Stimulated activated CD4-positive, alpha-beta T cell treated with anti-CD3 and anti-CD28 coated beads, TNF-alpha, amount 100 ng/mL, for 4 hours (primary cell): Measurements from ENCODE around the gene CAMK2N1.
"Not testable (repeated sequence)": the region's sequence is repeated elsewhere in the genome, so short reads cannot be mapped to it uniquely, and the experiment has no call there.

Experiments
- DNase-seq, 3 experiments: peaks; one replicate each; pipeline ENCODE4 v3.0.0-alpha.2; 2020; ENCODE audit warnings: low read depth in 3 of 3

The CAMK2N1 gene

GRCh38 chr1:20496725-20497383, 10.8 kb upstream of the CAMK2N1 start:
- not testable (repeated sequence) for DNase-seq

GRCh38 chr1:20496241-20496661, 10.2 kb upstream of the CAMK2N1 start:
- DNase-seq = no peak

- DNase-seq = no peak
Measured at GRCh38 chr1:20495661-20496060, 9.7 kb upstream of the CAMK2N1 start.

- no peak for DNase-seq
Measured at GRCh38 chr1:20494609-20495311, 8.8 kb upstream of the CAMK2N1 start.

- peak; percentile 63 to 71 (median 66) for DNase-seq
Measured at GRCh38 chr1:20493839-20494608, 8.0 kb upstream of the CAMK2N1 start.

GRCh38 chr1:20493309-20493708, 7.3 kb upstream of the CAMK2N1 start:
- no peak for DNase-seq

- no peak for DNase-seq
Measured at GRCh38 chr1:20492751-20493150, 6.7 kb upstream of the CAMK2N1 start.

- DNase-seq = no peak
Measured at GRCh38 chr1:20491866-20492265, 5.9 kb upstream of the CAMK2N1 start.

- DNase-seq = no peak
Measured at GRCh38 chr1:20491178-20491577, 5.2 kb upstream of the CAMK2N1 start.

GRCh38 chr1:20487236-20487590, 1.2 kb upstream of the CAMK2N1 start:
- no peak for DNase-seq

- DNase-seq = no peak
Measured at GRCh38 chr1:20486457-20487235, 636 bp upstream of the CAMK2N1 start.

- no peak for DNase-seq
Measured at GRCh38 chr1:20484519-20485462, 1.2 kb downstream of the CAMK2N1 start.

GRCh38 chr1:20483833-20484518, 2.0 kb downstream of the CAMK2N1 start:
- no peak for DNase-seq

GRCh38 chr1:20483098-20483832, 2.7 kb downstream of the CAMK2N1 start:
- DNase-seq = no peak

- no peak for DNase-seq
Measured at GRCh38 chr1:20481643-20482498, 4.1 kb downstream of the CAMK2N1 start.

- DNase-seq = no peak
Measured at GRCh38 chr1:20480951-20481617, 4.9 kb downstream of the CAMK2N1 start.

GRCh38 chr1:20480243-20480944, 5.6 kb downstream of the CAMK2N1 start:
- DNase-seq = no peak
